ENCODE results near the gene GALK1. TPM values are rescaled to one million over a fixed set of nuclear protein-coding genes. Genes with fewer than 3 reads are reported as not detected.

GALK1 gene
- total and polyA plus RNA-seq, 7 experiments from 2014 or later, result 9.9 to 42.9 (median 18.9) TPM

GRCh38 chr17:75750661-75751423, 14.2 kb downstream of the GALK1 start:
- peaks cover 0 to 5% (median 0%) of the 10 kb centered on the region in 5 donors for H3K27me3 Mint-ChIP-seq
- intact Hi-C loops (cut with micrococcal nuclease), result loop anchor here (1.0 to 2.0 kb wide), 4 partner anchors 76 to 325 kb away; partner anchors contain the start of gene SMIM5 (in 2 of the 2)
- H3K27ac Mint-ChIP-seq, result no peak overlapping the region
- no peaks in the 10 kb centered on the region for H3K36me3 ChIP-seq (ENCODE audit: control insufficient read depth in 2 of 3, insufficient read depth in 3 of 3, low read length in 3 of 3)
- no peak for ATAC-seq
- DNase-seq, result no peak
- peaks cover 12 to 24% (median 18%) of the 10 kb centered on the region in 7 donors for H3K4me1 Mint-ChIP-seq
- peak overlapping the region in 1 of 10 donors; percentile 56 for H3K4me3 Mint-ChIP-seq
- ChIA-PET POLR2A (interaction anchor here (0.6 to 1.5 kb wide), 5 partner anchors 14 to 33 kb away, joined by 3 to 10 read pairs (median 3); partner anchors contain the start of genes GALK1 and UNK), CTCF (interaction anchor here (0.6 to 8.1 kb wide), 12 partner anchors 12 to 326 kb away, joined by 3 to 106 read pairs (median 4); partner anchors contain the start of genes GALK1, SMIM5 and TMEM94)
- H3K9me3 ChIP-seq (ENCODE audit: control insufficient read depth in 2 of 3, low read length in 3 of 3), result no peaks in the 10 kb centered on the region
- no peak overlapping the region for H3K4me3 ChIP-seq (ENCODE audit: low read length)
- no peak overlapping the region for H3K27ac ChIP-seq (ENCODE audit: low read depth, low read length)
- H3K4me1 ChIP-seq (ENCODE audit: control insufficient read depth in 2 of 2, insufficient read depth in 2 of 2, low read length in 2 of 2), result peaks cover 5 to 17% of the 10 kb centered on the region in 2 donors
- H3K36me3 Mint-ChIP-seq, result no peaks in the 10 kb centered on the region
- no peaks in the 10 kb centered on the region for H3K9me3 Mint-ChIP-seq
- no peaks in the 10 kb centered on the region for H3K27me3 ChIP-seq (ENCODE audit: control insufficient read depth in 2 of 2, insufficient read depth in 2 of 2, low read length in 2 of 2)

GRCh38 chr17:75749545-75750389, 15.2 kb downstream of the GALK1 start:
- DNase-seq, result peak; percentile 65 to 92 (median 82)
- Histone ChIP-seq H3K27ac (ENCODE audit: low read depth, low read length) (no peak overlapping the region), H3K36me3 (ENCODE audit: control insufficient read depth in 2 of 3, insufficient read depth in 3 of 3, low read length in 3 of 3) (no peaks in the 10 kb centered on the region), H3K9me3 (ENCODE audit: control insufficient read depth in 2 of 3, low read length in 3 of 3) (no peaks in the 10 kb centered on the region), H3K4me3 (ENCODE audit: low read length) (no peak overlapping the region), H3K4me1 (ENCODE audit: control insufficient read depth in 2 of 2, insufficient read depth in 2 of 2, low read length in 2 of 2) (peaks cover 5 to 14% of the 10 kb centered on the region in 2 donors), H3K27me3 (ENCODE audit: control insufficient read depth in 2 of 2, insufficient read depth in 2 of 2, low read length in 2 of 2) (no peaks in the 10 kb centered on the region)
- H3K27me3 Mint-ChIP-seq, result peaks cover 0 to 5% (median 0%) of the 10 kb centered on the region in 5 donors
- peak overlapping the region in 2 of 10 donors; percentile 25 to 44 for H3K4me3 Mint-ChIP-seq
- intact Hi-C loops (cut with micrococcal nuclease), result loop anchor here (1.0 to 2.0 kb wide), 5 partner anchors 74 to 323 kb away; partner anchors contain the start of genes SMIM5 (in 2 of the 2), RECQL5 (in 1 of the 2) and SAP30BP (in 1 of the 2)
- peaks cover 9 to 21% (median 14%) of the 10 kb centered on the region in 7 donors for H3K4me1 Mint-ChIP-seq
- POLR2A ChIA-PET, result interaction anchor here (0.8 to 1.5 kb wide), 5 partner anchors 15 to 146 kb away, joined by 3 to 10 read pairs (median 3); partner anchors contain the start of genes GALK1 and UNK
- no peaks in the 10 kb centered on the region for H3K9me3 Mint-ChIP-seq
- H3K27ac Mint-ChIP-seq, result peak overlapping the region in 2 of 9 donors; percentile 21 to 55
- ATAC-seq, result peak; percentile 84
- no peaks in the 10 kb centered on the region for H3K36me3 Mint-ChIP-seq
- CTCF ChIA-PET, result interaction anchor here (0.6 to 8.1 kb wide), 18 partner anchors 13 to 324 kb away, joined by 3 to 106 read pairs (median 5); partner anchors contain the start of genes GALK1, SMIM5, TMEM94 and WBP2

GRCh38 chr17:75748706-75749105, 16.3 kb downstream of the GALK1 start:
- no peak overlapping the region for H3K27ac Mint-ChIP-seq
- no peaks in the 10 kb centered on the region for H3K9me3 ChIP-seq (ENCODE audit: control insufficient read depth in 2 of 3, low read length in 3 of 3)
- H3K36me3 Mint-ChIP-seq, result no peaks in the 10 kb centered on the region
- no peaks in the 10 kb centered on the region for H3K36me3 ChIP-seq (ENCODE audit: control insufficient read depth in 2 of 3, insufficient read depth in 3 of 3, low read length in 3 of 3)
- no peaks in the 10 kb centered on the region for H3K27me3 ChIP-seq (ENCODE audit: control insufficient read depth in 2 of 2, insufficient read depth in 2 of 2, low read length in 2 of 2)
- intact Hi-C loops (cut with micrococcal nuclease), result loop anchor here in 1 of 2 donors (1.0 to 2.0 kb wide), 2 partner anchors 14 to 82 kb away; partner anchors contain the start of genes RECQL5 and SAP30BP
- ATAC-seq (no peak), DNase-seq (no peak)
- peaks cover 0 to 5% (median 0%) of the 10 kb centered on the region in 5 donors for H3K27me3 Mint-ChIP-seq
- H3K27ac ChIP-seq (ENCODE audit: low read depth, low read length), result no peak overlapping the region
- H3K9me3 Mint-ChIP-seq, result no peaks in the 10 kb centered on the region
- POLR2A ChIA-PET, result interaction anchor here (0.6 to 1.0 kb wide), 2 partner anchors 28 to 318 kb away, joined by 3 read pairs; no protein-coding TSS in a partner anchor
- no peak overlapping the region for H3K4me3 Mint-ChIP-seq
- H3K4me1 Mint-ChIP-seq, result peaks cover 6 to 17% (median 11%) of the 10 kb centered on the region in 7 donors
- CTCF ChIA-PET, result interaction anchor here (0.7 to 8.1 kb wide), 18 partner anchors 10 to 675 kb away, joined by 3 to 106 read pairs (median 6); partner anchors contain the start of genes GALK1, SMIM5 and TRIM65
- no peak overlapping the region for H3K4me3 ChIP-seq (ENCODE audit: low read length)
- peaks cover 0 to 5% of the 10 kb centered on the region in 2 donors for H3K4me1 ChIP-seq (ENCODE audit: control insufficient read depth in 2 of 2, insufficient read depth in 2 of 2, low read length in 2 of 2)

DNA sequence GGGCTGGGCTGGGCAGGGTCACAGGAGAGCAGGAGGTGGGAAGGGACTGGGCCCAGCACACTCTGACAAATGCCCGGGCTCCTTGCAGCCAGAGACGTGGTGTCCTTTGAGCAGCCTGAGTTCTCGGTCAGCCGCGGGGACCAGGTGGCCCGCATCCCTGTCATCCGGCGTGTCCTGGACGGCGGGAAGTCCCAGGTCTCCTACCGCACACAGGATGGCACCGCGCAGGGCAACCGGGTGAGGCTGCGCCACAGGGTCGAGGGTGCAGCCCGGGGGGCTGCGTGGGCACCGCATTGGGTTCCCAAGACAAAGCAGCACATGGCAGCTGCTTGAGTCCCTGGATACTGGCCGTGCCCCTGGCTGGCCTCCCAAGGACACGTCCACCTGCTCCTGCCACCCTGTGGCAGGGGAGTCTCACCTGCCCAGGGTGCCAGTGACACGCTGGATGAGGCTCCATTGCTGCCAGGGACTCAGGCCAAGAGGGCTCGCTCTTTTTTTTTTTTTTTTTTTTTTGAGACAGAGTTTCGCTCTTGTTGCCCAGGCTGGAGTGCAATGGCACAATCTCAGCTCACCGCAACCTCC, 21.3 kb downstream of the GALK1 start:
- DNase-seq (no peak), ATAC-seq (no peak)
- no peak overlapping the region for H3K27ac ChIP-seq (ENCODE audit: low read depth, low read length)
- Mint-ChIP-seq H3K36me3 (no peaks in the 10 kb centered on the region), H3K27me3 (peaks cover 0 to 5% (median 0%) of the 10 kb centered on the region in 5 donors), H3K4me3 (no peak overlapping the region), H3K4me1 (peaks cover 3 to 6% (median 5%) of the 10 kb centered on the region in 7 donors), H3K9me3 (no peaks in the 10 kb centered on the region), H3K27ac (no peak overlapping the region)
- H3K4me1 ChIP-seq (ENCODE audit: control insufficient read depth in 2 of 2, insufficient read depth in 2 of 2, low read length in 2 of 2), result no peaks in the 10 kb centered on the region
- no peaks in the 10 kb centered on the region for H3K9me3 ChIP-seq (ENCODE audit: control insufficient read depth in 2 of 3, low read length in 3 of 3)
- intact Hi-C loops (cut with micrococcal nuclease), result no loop called here
- no peak overlapping the region for H3K4me3 ChIP-seq (ENCODE audit: low read length)
- ChIA-PET POLR2A (no interaction called here), CTCF (interaction anchor here (0.6 to 8.1 kb wide), 5 partner anchors 10 to 142 kb away, joined by 3 to 106 read pairs (median 5); partner anchors contain the start of gene SMIM5)
- H3K27me3 ChIP-seq (ENCODE audit: control insufficient read depth in 2 of 2, insufficient read depth in 2 of 2, low read length in 2 of 2), result no peaks in the 10 kb centered on the region
- H3K36me3 ChIP-seq (ENCODE audit: control insufficient read depth in 2 of 3, insufficient read depth in 3 of 3, low read length in 3 of 3), result no peaks in the 10 kb centered on the region

GRCh38 chr17:75742337-75742736, 22.7 kb downstream of the GALK1 start:
- Histone ChIP-seq H3K27ac (ENCODE audit: low read depth, low read length) (no peak overlapping the region), H3K4me1 (ENCODE audit: control insufficient read depth in 2 of 2, insufficient read depth in 2 of 2, low read length in 2 of 2) (no peaks in the 10 kb centered on the region), H3K9me3 (ENCODE audit: control insufficient read depth in 2 of 3, low read length in 3 of 3) (no peaks in the 10 kb centered on the region), H3K27me3 (ENCODE audit: control insufficient read depth in 2 of 2, insufficient read depth in 2 of 2, low read length in 2 of 2) (no peaks in the 10 kb centered on the region), H3K4me3 (ENCODE audit: low read length) (no peak overlapping the region), H3K36me3 (ENCODE audit: control insufficient read depth in 2 of 3, insufficient read depth in 3 of 3, low read length in 3 of 3) (no peaks in the 10 kb centered on the region)
- H3K4me1 Mint-ChIP-seq, result peaks cover 0 to 7% (median 0%) of the 10 kb centered on the region in 7 donors
- no peaks in the 10 kb centered on the region for H3K9me3 Mint-ChIP-seq
- H3K27ac Mint-ChIP-seq, result no peak overlapping the region
- ATAC-seq (no peak), DNase-seq (no peak)
- H3K36me3 Mint-ChIP-seq, result no peaks in the 10 kb centered on the region
- H3K4me3 Mint-ChIP-seq, result no peak overlapping the region
- intact Hi-C loops (cut with micrococcal nuclease), result no loop called here
- POLR2A ChIA-PET, result no interaction called here
- CTCF ChIA-PET, result interaction anchor here (0.6 to 1.0 kb wide), 3 partner anchors 69 to 573 kb away, joined by 3 to 4 read pairs (median 4); no protein-coding TSS in a partner anchor
- H3K27me3 Mint-ChIP-seq, result no peaks in the 10 kb centered on the region
